Astrocyte (in vitro differentiated cells and primary cell): ENCODE measurements around the gene PAX5.

Experiments
- EZH2 ChIP-seq: IDR thresholded peaks from 2 replicates; pipeline ENCODE4 v1.6.1; 2012; ENCODE audit warnings: mild to moderate bottlenecking, low read length, inconsistent platforms; ENCODE audit not compliant: insufficient read depth
- TF ChIP-seq, protein P1 (sequence below): IDR thresholded peaks from 2 replicates; pipeline ENCODE4 v1.5.1; 2011; ENCODE audit warnings: low read depth, mild to moderate bottlenecking, inconsistent platforms, low read length, moderate library complexity; ENCODE audit not compliant: insufficient read depth

GRCh38 chr9:36858805-36859375, 175.2 kb downstream of the PAX5 start:
- TF ChIP-seq, protein P1, sequence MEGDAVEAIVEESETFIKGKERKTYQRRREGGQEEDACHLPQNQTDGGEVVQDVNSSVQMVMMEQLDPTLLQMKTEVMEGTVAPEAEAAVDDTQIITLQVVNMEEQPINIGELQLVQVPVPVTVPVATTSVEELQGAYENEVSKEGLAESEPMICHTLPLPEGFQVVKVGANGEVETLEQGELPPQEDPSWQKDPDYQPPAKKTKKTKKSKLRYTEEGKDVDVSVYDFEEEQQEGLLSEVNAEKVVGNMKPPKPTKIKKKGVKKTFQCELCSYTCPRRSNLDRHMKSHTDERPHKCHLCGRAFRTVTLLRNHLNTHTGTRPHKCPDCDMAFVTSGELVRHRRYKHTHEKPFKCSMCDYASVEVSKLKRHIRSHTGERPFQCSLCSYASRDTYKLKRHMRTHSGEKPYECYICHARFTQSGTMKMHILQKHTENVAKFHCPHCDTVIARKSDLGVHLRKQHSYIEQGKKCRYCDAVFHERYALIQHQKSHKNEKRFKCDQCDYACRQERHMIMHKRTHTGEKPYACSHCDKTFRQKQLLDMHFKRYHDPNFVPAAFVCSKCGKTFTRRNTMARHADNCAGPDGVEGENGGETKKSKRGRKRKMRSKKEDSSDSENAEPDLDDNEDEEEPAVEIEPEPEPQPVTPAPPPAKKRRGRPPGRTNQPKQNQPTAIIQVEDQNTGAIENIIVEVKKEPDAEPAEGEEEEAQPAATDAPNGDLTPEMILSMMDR, result no peak
- no peak for TF ChIP-seq EZH2
